ENCODE data around the gene ARID3C. TPM values are rescaled to one million over a fixed set of nuclear protein-coding genes. Genes with fewer than 3 reads are reported as not detected.

ARID3C gene
- polyA plus RNA-seq, 1 of the 3 experiments (the other 2 are of a cell fraction) = 0.08 TPM

DNA sequence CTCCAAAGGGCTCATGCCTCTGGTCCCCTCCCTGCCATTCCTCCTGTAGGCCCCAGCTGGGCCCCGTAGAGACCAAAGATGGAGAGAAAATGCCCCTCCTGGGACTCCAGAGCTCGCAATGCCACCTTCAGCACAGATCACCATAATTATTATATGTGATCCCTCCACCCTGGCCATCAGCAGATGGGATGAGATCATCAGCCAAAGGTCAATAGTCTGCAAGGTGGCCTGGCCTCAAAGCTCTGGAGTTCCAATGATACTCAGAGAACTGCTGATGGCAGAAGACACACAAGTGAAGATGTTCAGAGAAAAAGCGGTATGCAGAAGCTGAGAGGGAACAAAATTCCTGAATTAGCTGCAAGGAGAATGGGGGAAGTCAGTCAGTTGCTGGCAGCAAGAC, 22.0 kb downstream of the ARID3C start:
- Histone ChIP-seq H3K9me3 (no peaks in the 10 kb centered on the region), H3K36me3 (replicated peaks in 1 of 2; ENCODE audit: control insufficient read depth in 1 of 2, insufficient read depth in 2 of 2, low read length in 1 of 2) (no peaks in the 10 kb centered on the region), H3K9me2 (no peaks in the 10 kb centered on the region), H3K27me3 (ENCODE audit: insufficient read depth) (no peaks in the 10 kb centered on the region), H3K27ac (ENCODE audit: low read depth in 2 of 2, low read length in 1 of 2) (no peak overlapping the region), H3K9ac (no peak overlapping the region), H4K20me1 (ENCODE audit: insufficient read depth) (no peaks in the 10 kb centered on the region), H2AFZ (ENCODE audit: low read depth) (no peak overlapping the region), H3K4me3 (ENCODE audit: low read depth in 2 of 2, low read length in 1 of 2) (no peak overlapping the region), H3K4me1 (ENCODE audit: control insufficient read depth in 1 of 2, insufficient read depth in 2 of 2, low read depth in 1 of 2, low read length in 1 of 2) (peaks cover 0 to 12% of the 10 kb centered on the region in 2 experiments; a peak in 1 of 4 replicates), H3K4me2 (no peak overlapping the region), H3K79me2 (ENCODE audit: insufficient read depth) (peaks cover 10% of the 10 kb centered on the region; the same call in 1 of the 2 replicates), H3F3A (replicated peaks; ENCODE audit: insufficient read depth) (no peaks in the 10 kb centered on the region)
- ChIA-PET POLR2A (no interaction called here), CTCF (interaction anchor here (1.3 to 7.9 kb wide), 8 partner anchors 14 to 203 kb away, joined by 3 to 112 read pairs (median 36); partner anchors contain the start of gene SIGMAR1)
- no peak for DNase-seq
- WGBS (ENCODE audit: low lambda C conversion rate) = 92% methylated on average over 3 of the region's 3 CpGs
- TF ChIP-seq, protein P1, sequence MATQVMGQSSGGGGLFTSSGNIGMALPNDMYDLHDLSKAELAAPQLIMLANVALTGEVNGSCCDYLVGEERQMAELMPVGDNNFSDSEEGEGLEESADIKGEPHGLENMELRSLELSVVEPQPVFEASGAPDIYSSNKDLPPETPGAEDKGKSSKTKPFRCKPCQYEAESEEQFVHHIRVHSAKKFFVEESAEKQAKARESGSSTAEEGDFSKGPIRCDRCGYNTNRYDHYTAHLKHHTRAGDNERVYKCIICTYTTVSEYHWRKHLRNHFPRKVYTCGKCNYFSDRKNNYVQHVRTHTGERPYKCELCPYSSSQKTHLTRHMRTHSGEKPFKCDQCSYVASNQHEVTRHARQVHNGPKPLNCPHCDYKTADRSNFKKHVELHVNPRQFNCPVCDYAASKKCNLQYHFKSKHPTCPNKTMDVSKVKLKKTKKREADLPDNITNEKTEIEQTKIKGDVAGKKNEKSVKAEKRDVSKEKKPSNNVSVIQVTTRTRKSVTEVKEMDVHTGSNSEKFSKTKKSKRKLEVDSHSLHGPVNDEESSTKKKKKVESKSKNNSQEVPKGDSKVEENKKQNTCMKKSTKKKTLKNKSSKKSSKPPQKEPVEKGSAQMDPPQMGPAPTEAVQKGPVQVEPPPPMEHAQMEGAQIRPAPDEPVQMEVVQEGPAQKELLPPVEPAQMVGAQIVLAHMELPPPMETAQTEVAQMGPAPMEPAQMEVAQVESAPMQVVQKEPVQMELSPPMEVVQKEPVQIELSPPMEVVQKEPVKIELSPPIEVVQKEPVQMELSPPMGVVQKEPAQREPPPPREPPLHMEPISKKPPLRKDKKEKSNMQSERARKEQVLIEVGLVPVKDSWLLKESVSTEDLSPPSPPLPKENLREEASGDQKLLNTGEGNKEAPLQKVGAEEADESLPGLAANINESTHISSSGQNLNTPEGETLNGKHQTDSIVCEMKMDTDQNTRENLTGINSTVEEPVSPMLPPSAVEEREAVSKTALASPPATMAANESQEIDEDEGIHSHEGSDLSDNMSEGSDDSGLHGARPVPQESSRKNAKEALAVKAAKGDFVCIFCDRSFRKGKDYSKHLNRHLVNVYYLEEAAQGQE (IDR thresholded peaks at IDR 0.05; ENCODE audit: low read depth, low read length) = no peak
- TF ChIP-seq RCOR1 (IDR thresholded peaks at IDR 0.05; ENCODE audit: low read length) = no peak
- no peak for TF ChIP-seq CHD2 (IDR thresholded peaks at IDR 0.05; ENCODE audit: low read length, partially characterized antibody)
- no peak for TF ChIP-seq POLR2AphosphoS5 (IDR thresholded peaks at IDR 0.05; ENCODE audit: low read depth, low read length)
- TF ChIP-seq, protein P2, sequence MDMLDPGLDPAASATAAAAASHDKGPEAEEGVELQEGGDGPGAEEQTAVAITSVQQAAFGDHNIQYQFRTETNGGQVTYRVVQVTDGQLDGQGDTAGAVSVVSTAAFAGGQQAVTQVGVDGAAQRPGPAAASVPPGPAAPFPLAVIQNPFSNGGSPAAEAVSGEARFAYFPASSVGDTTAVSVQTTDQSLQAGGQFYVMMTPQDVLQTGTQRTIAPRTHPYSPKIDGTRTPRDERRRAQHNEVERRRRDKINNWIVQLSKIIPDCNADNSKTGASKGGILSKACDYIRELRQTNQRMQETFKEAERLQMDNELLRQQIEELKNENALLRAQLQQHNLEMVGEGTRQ (IDR thresholded peaks at IDR 0.05; ENCODE audit: borderline replicate concordance, low read depth, low read length) = no peak
- no peak for TF ChIP-seq NRF1 (IDR thresholded peaks at IDR 0.05; ENCODE audit: low read depth, low read length)
- no peak for TF ChIP-seq EP300 (IDR thresholded peaks at IDR 0.05; ENCODE audit: borderline replicate concordance in 1 of 2, low read depth in 1 of 2, low read length in 1 of 2)
- TF ChIP-seq, protein P3, sequence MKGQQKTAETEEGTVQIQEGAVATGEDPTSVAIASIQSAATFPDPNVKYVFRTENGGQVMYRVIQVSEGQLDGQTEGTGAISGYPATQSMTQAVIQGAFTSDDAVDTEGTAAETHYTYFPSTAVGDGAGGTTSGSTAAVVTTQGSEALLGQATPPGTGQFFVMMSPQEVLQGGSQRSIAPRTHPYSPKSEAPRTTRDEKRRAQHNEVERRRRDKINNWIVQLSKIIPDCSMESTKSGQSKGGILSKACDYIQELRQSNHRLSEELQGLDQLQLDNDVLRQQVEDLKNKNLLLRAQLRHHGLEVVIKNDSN (IDR thresholded peaks at IDR 0.05; ENCODE audit: borderline replicate concordance, low read depth) = no peak

DNA sequence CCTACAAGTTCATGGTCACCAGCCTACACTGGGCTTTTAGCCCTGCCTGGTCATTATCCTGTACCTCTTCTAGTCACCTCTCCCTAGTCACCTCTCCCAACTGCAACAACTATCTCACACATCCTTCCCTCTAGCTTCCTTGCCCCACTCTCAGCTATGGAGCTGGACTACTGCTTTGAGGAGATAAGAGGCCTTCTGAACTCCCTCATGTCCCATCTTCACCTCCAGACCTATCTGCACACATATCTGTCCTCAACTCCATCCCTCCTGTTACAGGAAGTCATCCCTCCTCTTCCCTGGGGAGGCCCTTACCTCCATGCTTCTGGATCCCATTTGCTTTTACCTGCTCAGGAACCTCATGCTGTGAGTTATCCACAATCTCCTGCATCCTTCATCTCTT, 22.7 kb downstream of the ARID3C start:
- no peaks in the 10 kb centered on the region for H3K9me2 ChIP-seq
- H3K27ac ChIP-seq (ENCODE audit: low read depth in 2 of 2, low read length in 1 of 2) = no peak overlapping the region
- H3K27me3 ChIP-seq (ENCODE audit: insufficient read depth) = no peaks in the 10 kb centered on the region
- H3K9ac ChIP-seq = no peak overlapping the region
- ChIA-PET CTCF (interaction anchor here (0.9 to 7.9 kb wide), 10 partner anchors 13 to 202 kb away, joined by 3 to 112 read pairs (median 7); partner anchors contain the start of gene SIGMAR1), POLR2A (no interaction called here)
- no peaks in the 10 kb centered on the region for H3K36me3 ChIP-seq (replicated peaks in 1 of 2; ENCODE audit: control insufficient read depth in 1 of 2, insufficient read depth in 2 of 2, low read length in 1 of 2)
- H3K4me2 ChIP-seq = no peak overlapping the region
- H3K9me3 ChIP-seq = no peaks in the 10 kb centered on the region
- no peak overlapping the region for H3K4me3 ChIP-seq (ENCODE audit: low read depth in 2 of 2, low read length in 1 of 2)
- peaks cover 5% of the 10 kb centered on the region; the same call in 1 of the 2 replicates for H3K79me2 ChIP-seq (ENCODE audit: insufficient read depth)
- peaks cover 0 to 7% of the 10 kb centered on the region in 2 experiments; a peak in 1 of 4 replicates for H3K4me1 ChIP-seq (ENCODE audit: control insufficient read depth in 1 of 2, insufficient read depth in 2 of 2, low read depth in 1 of 2, low read length in 1 of 2)
- H3F3A ChIP-seq (replicated peaks; ENCODE audit: insufficient read depth) = no peaks in the 10 kb centered on the region
- DNase-seq = no peak
- TF ChIP-seq CHD2 (IDR thresholded peaks at IDR 0.05; ENCODE audit: low read length, partially characterized antibody) (no peak), FOXJ3 (CRISPR knock-in tag; IDR thresholded peaks at IDR 0.05) (no peak)
- TF ChIP-seq, protein P2 (IDR thresholded peaks at IDR 0.05; ENCODE audit: borderline replicate concordance, low read depth, low read length) = no peak
- no peak overlapping the region for H2AFZ ChIP-seq (ENCODE audit: low read depth)
- H4K20me1 ChIP-seq (ENCODE audit: insufficient read depth) = no peaks in the 10 kb centered on the region
